GM10266 (cell line): ENCODE results near the gene UQCRC2.

Experiments used
- DNase-seq: peaks from one replicate; pipeline ENCODE4 v3.0.0; 2012; ENCODE audit errors: extremely low spot score
- CTCF ChIP-seq: IDR thresholded peaks from 2 replicates; pipeline ENCODE4 v1.5.1; 2012; ENCODE audit warnings: mild to moderate bottlenecking, low read depth; ENCODE audit not compliant: control insufficient read depth, insufficient read depth; ENCODE audit errors: missing control alignments

Gene UQCRC2

DNA sequence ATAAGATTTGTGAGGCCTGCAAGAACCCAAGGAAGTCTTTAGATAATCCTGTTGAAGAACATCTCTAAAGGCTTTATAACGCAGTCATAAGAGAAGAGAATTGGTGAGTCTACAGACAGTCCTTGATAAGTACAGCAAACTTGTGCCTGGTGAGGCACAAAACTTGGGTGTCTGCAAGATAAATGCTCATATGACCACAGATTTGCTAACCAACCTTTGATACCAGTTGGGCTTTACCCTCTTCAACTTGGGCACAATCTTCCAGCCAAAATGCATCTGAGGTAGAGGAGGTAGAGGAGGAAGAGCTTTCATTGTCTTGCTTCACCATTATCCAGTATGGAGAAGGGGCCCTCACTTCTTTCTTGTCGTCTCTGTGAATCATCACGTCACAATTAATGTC, 30.9 kb downstream of the UQCRC2 start:
- no peak for DNase-seq
- no peak for TF ChIP-seq CTCF

DNA sequence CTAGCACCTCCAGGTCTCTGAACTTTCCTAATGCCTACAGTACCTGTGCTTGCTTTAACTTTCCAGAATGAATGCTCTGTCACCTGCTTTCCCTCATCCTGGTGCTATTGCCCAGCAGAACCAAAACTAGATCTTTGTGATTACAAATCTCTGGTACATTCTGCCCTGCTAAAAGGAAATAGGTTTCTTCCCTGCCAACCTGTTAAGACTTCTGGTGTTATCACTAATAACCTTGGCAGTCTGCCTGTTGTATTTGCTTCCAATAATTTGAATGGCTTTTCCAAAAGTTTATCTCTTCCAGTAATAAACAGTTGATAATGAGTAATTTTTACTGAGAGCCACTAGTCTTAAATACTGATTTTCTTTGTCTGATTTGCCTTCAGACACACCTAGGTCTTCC, 32.4 kb downstream of the UQCRC2 start:
- no peak for DNase-seq
- no peak for TF ChIP-seq CTCF

DNA sequence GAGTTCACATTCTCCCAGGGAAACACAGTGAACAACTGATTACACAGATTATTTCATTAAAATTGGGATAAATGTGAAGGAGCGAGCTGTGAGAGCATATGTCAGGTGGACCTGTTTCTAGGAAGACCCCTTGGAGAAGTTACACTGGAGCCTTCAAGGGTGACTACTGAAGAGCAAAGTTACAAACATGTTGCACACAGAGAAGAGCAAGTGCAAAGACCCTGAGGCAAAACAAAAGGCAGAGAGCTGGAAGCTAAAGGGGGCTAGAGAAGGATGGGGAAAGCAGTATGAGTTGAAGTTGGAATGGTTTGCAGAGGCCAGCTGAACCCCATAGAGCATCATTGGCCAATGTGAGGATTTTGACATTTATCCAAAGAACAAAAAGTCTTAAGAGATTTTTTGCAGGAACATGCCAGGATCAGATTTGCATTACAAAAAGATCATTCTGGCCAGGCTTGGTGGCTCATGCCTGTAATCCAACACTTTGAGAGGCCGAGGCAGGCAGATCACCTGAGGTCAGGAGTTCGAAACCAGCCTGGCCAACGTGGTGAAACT, 33.6 kb downstream of the UQCRC2 start:
- no peak for DNase-seq
- TF ChIP-seq CTCF = no peak

- no peak for DNase-seq
- no peak for TF ChIP-seq CTCF
Observed at GRCh38 chr16:21987498-21987897, 34.3 kb downstream of the UQCRC2 start.

DNA sequence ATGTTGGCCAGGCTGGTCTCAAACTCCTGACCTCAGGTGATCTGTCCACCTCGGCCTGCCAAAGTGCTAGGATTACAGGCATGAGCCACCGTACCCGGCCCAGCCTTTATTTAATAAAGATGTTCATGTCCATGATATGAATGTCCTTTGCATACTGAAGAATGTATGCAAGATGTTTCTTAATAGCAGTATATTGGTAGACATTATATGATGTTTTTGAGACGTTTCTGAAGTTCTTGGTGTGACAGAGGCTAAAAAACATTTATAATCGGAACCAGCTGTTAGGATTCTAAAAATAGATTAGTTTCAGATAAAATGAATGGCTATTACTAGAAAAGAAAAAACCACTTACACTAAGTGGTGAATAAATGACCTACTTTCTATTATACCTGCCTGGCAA, 36.0 kb downstream of the UQCRC2 start:
- DNase-seq = no peak
- TF ChIP-seq CTCF = no peak

- no peak for DNase-seq
- no peak for TF ChIP-seq CTCF
Observed at GRCh38 chr16:21989751-21990150, 36.6 kb downstream of the UQCRC2 start.

DNA sequence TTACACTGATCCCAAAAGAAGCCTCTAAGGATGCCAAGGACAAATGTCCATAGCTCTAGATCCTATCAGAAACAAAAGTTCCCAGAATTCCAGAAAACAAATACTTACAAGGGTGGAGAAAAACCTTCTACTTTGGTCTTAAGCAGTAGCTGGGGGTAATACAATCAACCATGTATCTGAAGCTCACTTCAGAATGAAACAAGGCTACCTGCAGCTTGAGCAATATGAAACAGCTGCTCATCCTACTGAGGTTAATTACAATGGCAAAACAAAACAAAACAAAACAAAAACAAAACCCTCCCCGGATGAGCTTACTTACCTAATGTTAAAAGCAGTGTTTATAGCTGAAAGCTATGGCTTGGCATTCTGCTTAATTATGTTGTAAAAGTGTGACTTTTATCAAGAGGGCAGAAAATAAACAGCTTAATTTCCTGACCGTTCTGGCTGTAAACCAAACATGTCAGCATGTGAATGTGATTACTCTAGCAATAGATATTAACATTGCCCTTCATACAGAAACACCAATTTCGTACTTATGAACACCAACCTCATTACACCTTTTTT, 37.3 kb downstream of the UQCRC2 start:
- DNase-seq = no peak
- no peak for TF ChIP-seq CTCF
